HL-60/S4 (cell line): ENCODE results near the gene PPM1J.

ENCODE experiments used
- in situ Hi-C: fragments of 300-500 bp; cut with MboI; formaldehyde crosslinking; loops from 2 replicates; pipeline ENCODE4 v1.14.3; 2022; ENCODE audit warnings: low sequenced_read_pairs

PPM1J gene

GRCh38 chr1:112689196-112689841 is 25.8 kb downstream of the PPM1J start:
- in situ Hi-C loops = no loop called here

- in situ Hi-C loops = no loop called here
Measured at GRCh38 chr1:112688781-112689193, 26.3 kb downstream of the PPM1J start.

GRCh38 chr1:112687785-112688496 is 27.2 kb downstream of the PPM1J start:
- in situ Hi-C loops = no loop called here

GRCh38 chr1:112687361-112687760 is 27.8 kb downstream of the PPM1J start:
- in situ Hi-C loops = no loop called here

- in situ Hi-C loops = no loop called here
Measured at GRCh38 chr1:112686835-112687234, 28.3 kb downstream of the PPM1J start.

GRCh38 chr1:112686417-112686816 is 28.7 kb downstream of the PPM1J start:
- in situ Hi-C loops = no loop called here

GRCh38 chr1:112685913-112686312 is 29.2 kb downstream of the PPM1J start:
- in situ Hi-C loops = no loop called here

GRCh38 chr1:112678605-112679004 is 36.5 kb downstream of the PPM1J start:
- in situ Hi-C loops = no loop called here

- in situ Hi-C loops = no loop called here
Measured at GRCh38 chr1:112677501-112677900, 37.6 kb downstream of the PPM1J start.

GRCh38 chr1:112676543-112676942 is 38.6 kb downstream of the PPM1J start:
- in situ Hi-C loops = no loop called here

GRCh38 chr1:112675728-112676381 is 39.3 kb downstream of the PPM1J start:
- in situ Hi-C loops = no loop called here

GRCh38 chr1:112674986-112675727 is 40.0 kb downstream of the PPM1J start:
- in situ Hi-C loops = no loop called here

- in situ Hi-C loops = no loop called here
Measured at GRCh38 chr1:112674440-112674985, 40.6 kb downstream of the PPM1J start, which contains the start of gene MOV10. TSS of gene MOV10 (plus strand) at chr1:112674659. CDS start at chr1:112674913, 254 bp downstream.

GRCh38 chr1:112673592-112674439 is 41.3 kb downstream of the PPM1J start:
- in situ Hi-C loops = no loop called here

GRCh38 chr1:112672842-112673241 is 42.3 kb downstream of the PPM1J start:
- in situ Hi-C loops = no loop called here

- in situ Hi-C loops = no loop called here
Measured at GRCh38 chr1:112672009-112672408, 43.1 kb downstream of the PPM1J start.

- in situ Hi-C loops = no loop called here
Measured at GRCh38 chr1:112666946-112667345, 48.2 kb downstream of the PPM1J start.

- in situ Hi-C loops = no loop called here
Measured at GRCh38 chr1:112665857-112666256, 49.3 kb downstream of the PPM1J start.
